Kidney epithelial cell (primary cell): ENCODE results near the gene CXXC1. TPM values are rescaled to one million over a fixed set of nuclear protein-coding genes. Genes with fewer than 3 reads are reported as not detected.

ENCODE experiments used
- DNase-seq: peaks from one replicate; pipeline ENCODE4 v3.0.0-alpha.2; 2010; ENCODE audit warnings: low read depth
- H3K27me3 ChIP-seq: 2 replicates; pipeline ENCODE4 v1.6.0; 2011; ENCODE audit warnings: low read length; ENCODE audit not compliant: control insufficient read depth, insufficient read depth
- H3K36me3 ChIP-seq: 2 replicates; pipeline ENCODE4 v1.5.1; 2011; ENCODE audit warnings: low read length; ENCODE audit not compliant: control insufficient read depth, insufficient read depth
- H3K4me3 ChIP-seq: 2 replicates; pipeline ENCODE4 v1.5.1; 2011; ENCODE audit warnings: low read depth, mild to moderate bottlenecking, control low read depth, low read length
- CTCF ChIP-seq: IDR thresholded peaks from 2 replicates; pipeline ENCODE4 v1.5.1; 2011; ENCODE audit warnings: mild to moderate bottlenecking, moderate library complexity, low read length, control low read depth, inconsistent platforms; ENCODE audit not compliant: insufficient read depth, poor library complexity, severe bottlenecking
- total RNA-seq: library from RNA; depleted of rRNA; stranded (reverse); fragments of >200 nt; gene quantifications from 2 replicates; pipeline ENCODE4 v1.2.3, GENCODE V29; 2015

Gene CXXC1
- total RNA-seq, 1 donor from 2014 or later, result 41.3 TPM

GRCh38 chr18:50232419-50232818 lies 55.1 kb downstream of the CXXC1 start:
- TF ChIP-seq CTCF, result no peak
- no peaks in the 10 kb centered on the region for H3K36me3 ChIP-seq
- no peak for DNase-seq
- H3K27me3 ChIP-seq, result no peaks in the 10 kb centered on the region
- H3K4me3 ChIP-seq, result no peak overlapping the region

Other genes starting within 250 kb of the CXXC1 start
- 114 and 118 TPM in 2 replicates for gene MYO5B, start 92.5 kb downstream of the CXXC1 start, total RNA-seq
- 0.29 and 1.3 TPM in 2 replicates for gene CFAP53, start 21.2 kb downstream of the CXXC1 start, total RNA-seq
- gene MBD1, start 6.2 kb downstream of the CXXC1 start, total RNA-seq, result 72.2 and 91.9 TPM in 2 replicates
- 4.1 and 5.1 TPM in 2 replicates for gene SKA1, start 87.4 kb upstream of the CXXC1 start, total RNA-seq